ENCODE measurements around the gene FCHSD2.
"Not testable (repeated sequence)": the region's sequence is repeated elsewhere in the genome, so short reads cannot be mapped to it uniquely, and the experiment has no call there.

Gene FCHSD2

DNA sequence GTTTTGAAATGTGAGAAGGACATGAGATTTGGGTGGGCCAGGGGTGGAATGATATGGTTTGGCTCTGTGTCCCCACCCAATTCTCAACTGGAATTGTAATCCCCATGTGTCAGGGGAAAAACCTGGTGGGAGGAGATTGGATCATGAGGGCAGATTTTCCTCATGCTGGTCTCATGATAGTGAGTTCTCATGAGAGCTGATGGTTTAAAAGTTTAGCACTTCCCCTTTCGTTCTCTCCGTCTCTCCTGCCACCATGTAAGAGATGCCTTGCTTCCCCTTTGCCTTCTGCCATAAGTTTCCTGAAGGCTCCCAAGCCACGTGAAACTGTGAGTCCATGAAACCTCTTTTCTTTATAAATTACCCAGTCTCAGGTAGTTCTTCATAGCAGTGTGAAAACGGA is 113.5 kb downstream of the FCHSD2 start:
- Histone ChIP-seq H3K27me3 (ENCODE audit: insufficient read depth, low read length, poor library complexity) (no peaks in the 10 kb centered on the region), H3K9me3 (ENCODE audit: insufficient read depth, low read length, severe bottlenecking) (peaks cover 34% of the 10 kb centered on the region), H3K4me1 (ENCODE audit: insufficient read depth, low read length) (peaks cover 4% of the 10 kb centered on the region; the same call in 1 of the 2 replicates), H3K36me3 (ENCODE audit: insufficient read depth, low read length) (peaks cover 10% of the 10 kb centered on the region; the same call in 1 of the 2 replicates), H3K27ac (ENCODE audit: low read length) (no peak overlapping the region), H3K4me3 (ENCODE audit: low read depth in 1 of 2, low read length in 2 of 2) (no peak overlapping the region), H2AFZ (ENCODE audit: low read depth, low read length) (no peak overlapping the region), H4K20me1 (ENCODE audit: insufficient read depth, low read length) (no peaks in the 10 kb centered on the region), H3K4me2 (ENCODE audit: insufficient read depth, low read length) (no peak overlapping the region), H3K79me2 (ENCODE audit: insufficient read depth, low read length) (peaks cover 7% of the 10 kb centered on the region; the same call in 1 of the 2 replicates), H3K9ac (ENCODE audit: low read depth, low read length) (no peak overlapping the region)
- ATAC-seq (ENCODE audit: insufficient read depth, low read depth): no peak
- TF ChIP-seq, protein P1, sequence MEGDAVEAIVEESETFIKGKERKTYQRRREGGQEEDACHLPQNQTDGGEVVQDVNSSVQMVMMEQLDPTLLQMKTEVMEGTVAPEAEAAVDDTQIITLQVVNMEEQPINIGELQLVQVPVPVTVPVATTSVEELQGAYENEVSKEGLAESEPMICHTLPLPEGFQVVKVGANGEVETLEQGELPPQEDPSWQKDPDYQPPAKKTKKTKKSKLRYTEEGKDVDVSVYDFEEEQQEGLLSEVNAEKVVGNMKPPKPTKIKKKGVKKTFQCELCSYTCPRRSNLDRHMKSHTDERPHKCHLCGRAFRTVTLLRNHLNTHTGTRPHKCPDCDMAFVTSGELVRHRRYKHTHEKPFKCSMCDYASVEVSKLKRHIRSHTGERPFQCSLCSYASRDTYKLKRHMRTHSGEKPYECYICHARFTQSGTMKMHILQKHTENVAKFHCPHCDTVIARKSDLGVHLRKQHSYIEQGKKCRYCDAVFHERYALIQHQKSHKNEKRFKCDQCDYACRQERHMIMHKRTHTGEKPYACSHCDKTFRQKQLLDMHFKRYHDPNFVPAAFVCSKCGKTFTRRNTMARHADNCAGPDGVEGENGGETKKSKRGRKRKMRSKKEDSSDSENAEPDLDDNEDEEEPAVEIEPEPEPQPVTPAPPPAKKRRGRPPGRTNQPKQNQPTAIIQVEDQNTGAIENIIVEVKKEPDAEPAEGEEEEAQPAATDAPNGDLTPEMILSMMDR (IDR thresholded peaks at IDR 0.05; ENCODE audit: borderline replicate concordance, extremely low read depth, low read length, poor library complexity, severe bottlenecking): no peak
- DNase-seq: no peak

DNA sequence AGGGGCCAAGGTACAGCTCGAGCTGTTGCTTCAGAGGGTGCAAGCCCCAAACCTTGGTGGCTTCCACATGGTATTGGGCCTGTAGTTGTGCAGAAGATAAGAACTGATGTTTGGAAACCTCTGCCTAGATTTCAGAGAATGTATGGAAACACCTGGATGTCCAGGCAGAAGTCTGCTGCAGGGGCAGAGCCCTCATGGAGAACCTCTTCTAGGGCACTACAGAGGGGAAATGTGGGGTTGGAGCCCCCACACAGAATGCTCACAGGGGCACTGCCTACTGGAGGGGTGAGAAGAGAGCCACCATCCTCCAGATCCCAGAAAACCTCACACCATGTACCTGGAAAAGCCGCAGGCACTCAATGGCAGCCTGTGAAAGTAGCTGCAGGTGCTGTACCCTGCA is 114.3 kb downstream of the FCHSD2 start:
- H2AFZ ChIP-seq (ENCODE audit: low read depth, low read length); H3K4me1 ChIP-seq (ENCODE audit: insufficient read depth, low read length); DNase-seq; H3K27ac ChIP-seq (ENCODE audit: low read length); ATAC-seq (ENCODE audit: insufficient read depth, low read depth); H4K20me1 ChIP-seq (ENCODE audit: insufficient read depth, low read length); H3K27me3 ChIP-seq (ENCODE audit: insufficient read depth, low read length, poor library complexity); H3K9ac ChIP-seq (ENCODE audit: low read depth, low read length); H3K4me2 ChIP-seq (ENCODE audit: insufficient read depth, low read length); H3K4me3 ChIP-seq (ENCODE audit: low read depth in 1 of 2, low read length in 2 of 2): not testable (repeated sequence)
- peaks cover 37% of the 10 kb centered on the region for H3K9me3 ChIP-seq (ENCODE audit: insufficient read depth, low read length, severe bottlenecking)
- peaks cover 10% of the 10 kb centered on the region; the same call in 1 of the 2 replicates for H3K36me3 ChIP-seq (ENCODE audit: insufficient read depth, low read length)
- H3K79me2 ChIP-seq (ENCODE audit: insufficient read depth, low read length): peaks cover 11% of the 10 kb centered on the region; the same call in 1 of the 2 replicates

DNA sequence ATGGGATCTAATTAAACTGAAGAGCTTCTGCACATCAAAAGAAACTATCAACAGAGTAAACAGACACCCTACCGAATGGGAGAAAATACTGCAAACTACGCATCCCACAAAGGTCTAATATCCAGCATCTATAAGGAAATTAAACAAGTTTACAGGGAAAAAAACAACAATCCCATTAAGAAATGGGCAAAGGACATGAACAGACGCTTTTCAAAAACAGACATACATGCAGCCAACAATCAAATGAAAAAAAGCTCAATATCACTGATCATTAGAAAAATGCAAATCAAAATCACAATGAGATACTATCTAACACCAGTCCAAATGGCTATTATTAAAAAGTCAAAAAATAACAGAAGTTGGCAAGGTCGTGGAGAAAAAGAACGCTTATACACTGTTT is 117.5 kb downstream of the FCHSD2 start:
- H3K79me2 ChIP-seq (ENCODE audit: insufficient read depth, low read length): peaks cover 19% of the 10 kb centered on the region; the same call in 1 of the 2 replicates

DNA sequence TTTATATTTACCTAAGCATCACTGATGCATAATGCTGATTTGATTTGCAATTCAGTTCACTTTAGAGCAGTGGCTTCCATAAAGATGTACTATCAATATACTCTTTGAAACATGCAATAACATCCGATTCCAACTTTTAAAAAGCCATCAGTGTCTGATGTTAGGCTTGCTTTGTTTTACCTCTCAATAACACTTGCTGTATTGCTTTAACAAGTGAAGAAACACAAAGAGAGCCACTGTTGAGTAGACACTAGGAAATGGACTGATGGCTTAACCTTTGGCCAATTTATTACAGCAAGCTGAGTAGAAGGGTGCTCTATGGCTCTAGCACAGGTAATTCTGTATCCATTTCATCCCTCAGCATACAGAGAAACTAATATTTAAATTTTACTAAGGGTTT is 122.1 kb downstream of the FCHSD2 start:
- no peak for DNase-seq
- no peak overlapping the region for H3K9ac ChIP-seq (ENCODE audit: low read depth, low read length)
- no peak overlapping the region for H3K4me3 ChIP-seq (ENCODE audit: low read depth in 1 of 2, low read length in 2 of 2)
- no peak overlapping the region for H3K4me2 ChIP-seq (ENCODE audit: insufficient read depth, low read length)
- H3K4me1 ChIP-seq (ENCODE audit: insufficient read depth, low read length): no peaks in the 10 kb centered on the region
- peaks cover 11% of the 10 kb centered on the region for H3K9me3 ChIP-seq (ENCODE audit: insufficient read depth, low read length, severe bottlenecking)
- no peak for ATAC-seq (ENCODE audit: insufficient read depth, low read depth)
- no peak overlapping the region for H3K27ac ChIP-seq (ENCODE audit: low read length)
- H3K27me3 ChIP-seq (ENCODE audit: insufficient read depth, low read length, poor library complexity): no peaks in the 10 kb centered on the region
- peaks cover 21% of the 10 kb centered on the region; the same call in 1 of the 2 replicates for H3K79me2 ChIP-seq (ENCODE audit: insufficient read depth, low read length)
- H2AFZ ChIP-seq (ENCODE audit: low read depth, low read length): no peak overlapping the region
- H3K36me3 ChIP-seq (ENCODE audit: insufficient read depth, low read length): no peaks in the 10 kb centered on the region; the same call in 1 of the 2 replicates
- H4K20me1 ChIP-seq (ENCODE audit: insufficient read depth, low read length): no peaks in the 10 kb centered on the region
- TF ChIP-seq, protein P1 (IDR thresholded peaks at IDR 0.05; ENCODE audit: borderline replicate concordance, extremely low read depth, low read length, poor library complexity, severe bottlenecking): no peak
- no peak for TF ChIP-seq EZH2 (IDR thresholded peaks at IDR 0.05; ENCODE audit: borderline replicate concordance, low read depth, low read length, severe bottlenecking)

More for the DNA sequence above, 117.5 kb downstream of the FCHSD2 start:
- H3K36me3 ChIP-seq (ENCODE audit: insufficient read depth, low read length): peaks cover 10% of the 10 kb centered on the region; the same call in 1 of the 2 replicates
- H3K27me3 ChIP-seq (ENCODE audit: insufficient read depth, low read length, poor library complexity): no peaks in the 10 kb centered on the region
- TF ChIP-seq EZH2 (IDR thresholded peaks at IDR 0.05; ENCODE audit: borderline replicate concordance, low read depth, low read length, severe bottlenecking): no peak
- TF ChIP-seq, protein P1 (IDR thresholded peaks at IDR 0.05; ENCODE audit: borderline replicate concordance, extremely low read depth, low read length, poor library complexity, severe bottlenecking): no peak
- H2AFZ ChIP-seq (ENCODE audit: low read depth, low read length): no peak overlapping the region
- no peaks in the 10 kb centered on the region for H3K4me1 ChIP-seq (ENCODE audit: insufficient read depth, low read length)
- peaks cover 37% of the 10 kb centered on the region for H3K9me3 ChIP-seq (ENCODE audit: insufficient read depth, low read length, severe bottlenecking)
- H3K4me2 ChIP-seq (ENCODE audit: insufficient read depth, low read length): no peak overlapping the region
- no peak for ATAC-seq (ENCODE audit: insufficient read depth, low read depth)
- no peak overlapping the region for H3K9ac ChIP-seq (ENCODE audit: low read depth, low read length)
- H3K27ac ChIP-seq (ENCODE audit: low read length): no peak overlapping the region
- no peak for DNase-seq
- no peak overlapping the region for H3K4me3 ChIP-seq (ENCODE audit: low read depth in 1 of 2, low read length in 2 of 2)
- H4K20me1 ChIP-seq (ENCODE audit: insufficient read depth, low read length): no peaks in the 10 kb centered on the region

Data from DND-41 (cell line).